ENCODE measurements around the gene TRAF6.
"Not testable (repeated sequence)": the region's sequence is repeated elsewhere in the genome, so short reads cannot be mapped to it uniquely, and the experiment has no call there.

Gene TRAF6

GRCh38 chr11:36492724-36493304 is 17.3 kb downstream of the TRAF6 start:
- no peak for DNase-seq

GRCh38 chr11:36490026-36490806 is 19.9 kb downstream of the TRAF6 start:
- no peak for DNase-seq

GRCh38 chr11:36488096-36488495 is 22.0 kb downstream of the TRAF6 start:
- no peak for DNase-seq

- DNase-seq: no peak
Observed at GRCh38 chr11:36487619-36488018, 22.5 kb downstream of the TRAF6 start.

GRCh38 chr11:36485298-36486002 is 24.6 kb downstream of the TRAF6 start:
- no peak for DNase-seq

- not testable (repeated sequence) for DNase-seq
Observed at GRCh38 chr11:36483042-36483441, 27.0 kb downstream of the TRAF6 start.

- DNase-seq: no peak
Observed at GRCh38 chr11:36480833-36481232, 29.2 kb downstream of the TRAF6 start.

GRCh38 chr11:36478700-36479329 is 31.3 kb downstream of the TRAF6 start:
- DNase-seq: no peak

GRCh38 chr11:36475192-36475591 is 34.9 kb downstream of the TRAF6 start:
- DNase-seq: no peak

GRCh38 chr11:36471577-36471976 is 38.5 kb downstream of the TRAF6 start:
- DNase-seq: no peak

GRCh38 chr11:36469881-36470802 is 39.9 kb downstream of the TRAF6 start:
- DNase-seq: no peak

GRCh38 chr11:36469063-36469462 is 41.0 kb downstream of the TRAF6 start:
- no peak for DNase-seq

- DNase-seq: no peak
Observed at GRCh38 chr11:36467916-36468315, 42.2 kb downstream of the TRAF6 start.

- DNase-seq: no peak
Observed at GRCh38 chr11:36467012-36467411, 43.1 kb downstream of the TRAF6 start.

- no peak for DNase-seq
Observed at GRCh38 chr11:36465449-36466163, 44.5 kb downstream of the TRAF6 start.

GRCh38 chr11:36464720-36465119 is 45.4 kb downstream of the TRAF6 start:
- DNase-seq: no peak

- no peak for DNase-seq
Observed at GRCh38 chr11:36463781-36464180, 46.3 kb downstream of the TRAF6 start.

GRCh38 chr11:36462321-36462720 is 47.8 kb downstream of the TRAF6 start:
- no peak for DNase-seq

GRCh38 chr11:36460220-36460619 is 49.9 kb downstream of the TRAF6 start:
- no peak for DNase-seq

- DNase-seq: no peak
Observed at GRCh38 chr11:36459046-36459445, 51.0 kb downstream of the TRAF6 start.

- no peak for DNase-seq
Observed at GRCh38 chr11:36458129-36458915, 51.8 kb downstream of the TRAF6 start.

Measured in cortex of kidney (tissue), 1 donor.